ENCODE data around the gene PIK3CD. TPM values are rescaled to one million over a fixed set of nuclear protein-coding genes. Genes with fewer than 3 reads are reported as not detected.

Gene PIK3CD
- total and polyA plus RNA-seq, 2 of the 4 experiments (the other 2 are of a cell fraction): 5.0 to 12.1 TPM

DNA sequence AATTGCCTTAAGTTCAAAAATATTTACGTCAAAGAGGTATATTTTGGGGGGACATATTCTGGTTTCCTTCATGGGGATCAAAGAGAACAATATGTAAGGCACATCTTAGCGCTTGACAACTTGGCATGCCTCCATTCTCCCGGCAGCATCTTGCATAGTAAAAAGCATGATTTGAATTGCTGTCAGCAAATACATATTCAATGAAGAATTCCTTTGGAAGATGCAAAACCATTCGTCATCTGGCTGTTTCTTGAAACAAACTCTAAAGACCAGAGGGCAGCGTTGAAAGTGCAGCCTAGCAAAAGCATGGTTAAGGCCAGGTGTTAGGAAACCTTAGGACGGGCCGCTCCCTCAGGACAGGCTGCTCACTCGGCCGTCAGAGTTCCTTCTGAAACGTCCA lies 3.4 kb upstream of the PIK3CD start:
- Histone ChIP-seq H3K79me1 (ENCODE audit: low read depth in 1 of 2, low read length in 2 of 2) (no peaks in the 10 kb centered on the region), H2AK5ac (ENCODE audit: low read depth, low read length) (no peak overlapping the region), H3K36me3 (ENCODE audit: control insufficient read depth, insufficient read depth, low read length) (no peaks in the 10 kb centered on the region), H2BK15ac (ENCODE audit: low read depth, low read length) (no peak overlapping the region), H3K23ac (ENCODE audit: low read depth, low read length) (no peak overlapping the region), H3K14ac (replicated peaks; ENCODE audit: low read depth, low read length) (no peak overlapping the region), H3K4me1 (ENCODE audit: control insufficient read depth, insufficient read depth, low read length) (peaks cover 4% of the 10 kb centered on the region; the same call in 1 of the 2 replicates), H3K56ac (ENCODE audit: extremely low read depth, insufficient read depth, low read length) (no peak overlapping the region), H2AFZ (replicated peaks; ENCODE audit: low read length, poor library complexity) (no peak overlapping the region), H3K9me3 (ENCODE audit: control insufficient read depth, insufficient read depth, low read length) (no peaks in the 10 kb centered on the region), H2AK9ac (replicated peaks; ENCODE audit: low read depth, low read length, poor library complexity) (no peak overlapping the region), H2BK20ac (ENCODE audit: low read depth, low read length) (no peak overlapping the region), H4K91ac (ENCODE audit: insufficient read depth, low read depth, low read length) (no peak overlapping the region), H3K4me2 (ENCODE audit: low read depth, low read length) (no peak overlapping the region), H3K18ac (ENCODE audit: low read depth, low read length) (no peak overlapping the region), H3K4me3 (ENCODE audit: insufficient read depth, low read depth, low read length) (no peak overlapping the region), H3K9ac (ENCODE audit: low read depth, low read length) (no peak overlapping the region), H2BK120ac (ENCODE audit: low read depth, low read length) (no peak overlapping the region), H4K8ac (ENCODE audit: low read depth in 2 of 2, low read length in 2 of 2) (no peak overlapping the region), H2BK5ac (ENCODE audit: low read depth, low read length, poor library complexity, severe bottlenecking) (no peak overlapping the region), H4K20me1 (ENCODE audit: insufficient read depth, low read length) (no peaks in the 10 kb centered on the region), H3K27ac (ENCODE audit: insufficient read depth, low read length) (no peak overlapping the region), H4K5ac (ENCODE audit: low read depth, low read length) (no peak overlapping the region), H3K27me3 (ENCODE audit: control insufficient read depth, insufficient read depth, low read length) (peaks cover 27% of the 10 kb centered on the region), H3K4ac (ENCODE audit: low read depth, low read length) (no peak overlapping the region), H3K9me1 (ENCODE audit: insufficient read depth, low read length) (no peaks in the 10 kb centered on the region)
- POLR2A ChIA-PET (ENCODE audit: unreplicated experiment): no interaction called here
- ATAC-seq (ENCODE audit: low read depth) (no peak), DNase-seq (no peak)
- CTCF ChIA-PET: no interaction called here
- dilution Hi-C loops (cut with HindIII; ENCODE audit: low sequenced_read_pairs, unreplicated experiment) (no loop called here), in situ Hi-C loops (cut with MboI; ENCODE audit: low sequenced_read_pairs) (no loop called here), intact Hi-C loops (cut with micrococcal nuclease) (no loop called here)
- TF ChIP-seq, protein P1, sequence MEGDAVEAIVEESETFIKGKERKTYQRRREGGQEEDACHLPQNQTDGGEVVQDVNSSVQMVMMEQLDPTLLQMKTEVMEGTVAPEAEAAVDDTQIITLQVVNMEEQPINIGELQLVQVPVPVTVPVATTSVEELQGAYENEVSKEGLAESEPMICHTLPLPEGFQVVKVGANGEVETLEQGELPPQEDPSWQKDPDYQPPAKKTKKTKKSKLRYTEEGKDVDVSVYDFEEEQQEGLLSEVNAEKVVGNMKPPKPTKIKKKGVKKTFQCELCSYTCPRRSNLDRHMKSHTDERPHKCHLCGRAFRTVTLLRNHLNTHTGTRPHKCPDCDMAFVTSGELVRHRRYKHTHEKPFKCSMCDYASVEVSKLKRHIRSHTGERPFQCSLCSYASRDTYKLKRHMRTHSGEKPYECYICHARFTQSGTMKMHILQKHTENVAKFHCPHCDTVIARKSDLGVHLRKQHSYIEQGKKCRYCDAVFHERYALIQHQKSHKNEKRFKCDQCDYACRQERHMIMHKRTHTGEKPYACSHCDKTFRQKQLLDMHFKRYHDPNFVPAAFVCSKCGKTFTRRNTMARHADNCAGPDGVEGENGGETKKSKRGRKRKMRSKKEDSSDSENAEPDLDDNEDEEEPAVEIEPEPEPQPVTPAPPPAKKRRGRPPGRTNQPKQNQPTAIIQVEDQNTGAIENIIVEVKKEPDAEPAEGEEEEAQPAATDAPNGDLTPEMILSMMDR (conservative IDR thresholded peaks at IDR 0.05; ENCODE audit: low read depth, low read length): no peak
- TF ChIP-seq POLR2A (IDR thresholded peaks at IDR 0.05; ENCODE audit: low read depth, low read length): no peak
- no peak for TF ChIP-seq RCOR1 (IDR thresholded peaks at IDR 0.05; ENCODE audit: insufficient replicate concordance, low read length)
- WGBS, 2 experiments (ENCODE audit: extremely low coverage in 2 of 2, insufficient read length in 1 of 2): 59% methylated on average over 4 of the region's 10 CpGs; no CpG with 5 or more reads in 1 of the 2 experiments
- BruUV-seq (replicated peaks): no TSS peak

Measured in IMR-90 (cell line).